ENCODE results near the gene FBLN5. TPM values are rescaled to one million over a fixed set of nuclear protein-coding genes. Genes with fewer than 3 reads are reported as not detected.

Gene FBLN5
- total RNA-seq, 1 donor from 2014 or later: 6.9 TPM

DNA sequence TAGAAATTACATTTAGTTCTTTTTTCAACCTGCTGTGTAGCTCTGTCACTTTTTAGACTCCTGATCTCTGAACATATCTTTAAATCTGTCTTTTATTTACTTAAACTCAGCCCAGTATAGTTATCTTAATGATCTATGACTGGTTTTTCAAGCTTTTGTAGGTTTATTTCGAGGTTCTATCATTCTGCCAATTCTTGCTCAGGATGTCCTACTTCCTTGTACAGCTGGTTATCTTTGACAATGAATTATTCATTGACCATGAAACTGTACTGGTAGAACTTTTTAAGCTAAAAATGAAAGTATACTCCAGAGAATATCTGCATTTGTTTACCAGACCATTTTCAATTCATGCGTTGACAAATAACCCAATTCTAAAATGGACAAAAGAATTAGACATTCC, 118.0 kb downstream of the FBLN5 start:
- DNase-seq (ENCODE audit: low spot score, unreplicated experiment): no peak
- Mint-ChIP-seq H3K9me3 (ENCODE audit: low read depth) (peaks cover 15% of the 10 kb centered on the region), H3K36me3 (ENCODE audit: insufficient read depth) (peaks cover 4% of the 10 kb centered on the region), H3K4me3 (ENCODE audit: low read depth) (no peak overlapping the region), H3K4me1 (ENCODE audit: low read depth) (peaks cover 19% of the 10 kb centered on the region), H3K27ac (no peak overlapping the region), H3K27me3 (peaks cover 2% of the 10 kb centered on the region)
- TF ChIP-seq, protein P1, sequence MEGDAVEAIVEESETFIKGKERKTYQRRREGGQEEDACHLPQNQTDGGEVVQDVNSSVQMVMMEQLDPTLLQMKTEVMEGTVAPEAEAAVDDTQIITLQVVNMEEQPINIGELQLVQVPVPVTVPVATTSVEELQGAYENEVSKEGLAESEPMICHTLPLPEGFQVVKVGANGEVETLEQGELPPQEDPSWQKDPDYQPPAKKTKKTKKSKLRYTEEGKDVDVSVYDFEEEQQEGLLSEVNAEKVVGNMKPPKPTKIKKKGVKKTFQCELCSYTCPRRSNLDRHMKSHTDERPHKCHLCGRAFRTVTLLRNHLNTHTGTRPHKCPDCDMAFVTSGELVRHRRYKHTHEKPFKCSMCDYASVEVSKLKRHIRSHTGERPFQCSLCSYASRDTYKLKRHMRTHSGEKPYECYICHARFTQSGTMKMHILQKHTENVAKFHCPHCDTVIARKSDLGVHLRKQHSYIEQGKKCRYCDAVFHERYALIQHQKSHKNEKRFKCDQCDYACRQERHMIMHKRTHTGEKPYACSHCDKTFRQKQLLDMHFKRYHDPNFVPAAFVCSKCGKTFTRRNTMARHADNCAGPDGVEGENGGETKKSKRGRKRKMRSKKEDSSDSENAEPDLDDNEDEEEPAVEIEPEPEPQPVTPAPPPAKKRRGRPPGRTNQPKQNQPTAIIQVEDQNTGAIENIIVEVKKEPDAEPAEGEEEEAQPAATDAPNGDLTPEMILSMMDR (IDR thresholded peaks at IDR 0.05; ENCODE audit: unreplicated experiment): no peak

DNA sequence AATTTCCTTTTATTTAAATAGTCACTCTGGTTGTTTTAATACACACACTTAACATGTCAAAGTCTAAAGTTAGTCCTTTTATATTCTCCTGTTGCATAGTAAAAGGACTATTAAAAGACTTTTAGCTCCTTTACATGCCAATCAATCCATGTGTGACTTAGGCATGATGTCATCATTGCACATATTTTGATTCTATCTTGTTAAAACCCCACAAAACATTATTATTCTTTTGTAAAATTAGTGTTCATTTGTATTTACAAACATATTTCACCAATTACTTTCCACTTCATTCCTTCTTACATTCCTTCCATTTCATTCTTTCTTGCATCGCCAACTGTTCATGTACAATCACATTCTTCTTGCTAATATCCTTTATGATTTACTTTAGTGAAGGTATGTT, 119.7 kb downstream of the FBLN5 start:
- Mint-ChIP-seq H3K4me1 (ENCODE audit: low read depth) (peaks cover 17% of the 10 kb centered on the region), H3K9me3 (ENCODE audit: low read depth) (peaks cover 15% of the 10 kb centered on the region), H3K27me3 (no peaks in the 10 kb centered on the region), H3K36me3 (ENCODE audit: insufficient read depth) (peaks cover 6% of the 10 kb centered on the region), H3K4me3 (ENCODE audit: low read depth) (no peak overlapping the region), H3K27ac (no peak overlapping the region)
- DNase-seq (ENCODE audit: low spot score, unreplicated experiment): no peak
- TF ChIP-seq, protein P1 (IDR thresholded peaks at IDR 0.05; ENCODE audit: unreplicated experiment): no peak

Other genes starting within 250 kb of the FBLN5 start
- 5.6 and 5.7 TPM in 2 replicates for gene CATSPERB, start 215.6 kb downstream of the FBLN5 start, total RNA-seq
- gene TC2N, start 80.2 kb downstream of the FBLN5 start, total RNA-seq: 36.6 and 38.5 TPM in 2 replicates
- gene TRIP11, start 92.4 kb upstream of the FBLN5 start, total RNA-seq: 58.6 and 60.9 TPM in 2 replicates
- gene ATXN3, start 158.9 kb upstream of the FBLN5 start, total RNA-seq: 31.9 and 33.4 TPM in 2 replicates
- gene NDUFB1, start 174.0 kb upstream of the FBLN5 start, total RNA-seq: 96.3 and 99.0 TPM in 2 replicates
- 73.5 and 76.2 TPM in 2 replicates for gene CPSF2, start 174.3 kb upstream of the FBLN5 start, total RNA-seq

Measured in progenitor cell of endocrine pancreas (in vitro differentiated cells).